Keratinocyte (primary cell): ENCODE data around the gene TM2D1. TPM values are rescaled to one million over a fixed set of nuclear protein-coding genes. Genes with fewer than 3 reads are reported as not detected.

ENCODE experiments used
- DNase-seq: peaks from one replicate; pipeline ENCODE4 v3.0.0-alpha.2; 2011; ENCODE audit warnings: low read depth, missing footprints, low spot score
- FAIRE-seq: peaks from 2 replicates; lab custom pipeline; 2011; peaks lifted over from hg19 to GRCh38; lab: Jason Lieb, UNC
- H2AFZ ChIP-seq: 2 replicates; pipeline ENCODE4 v1.6.0; 2012; ENCODE audit warnings: low read length, control low read depth, inconsistent platforms; ENCODE audit not compliant: control insufficient read depth
- H3K27ac ChIP-seq: 2 replicates; pipeline ENCODE4 v1.5.1; 2011; ENCODE audit warnings: low read length; ENCODE audit not compliant: control insufficient read depth, insufficient read depth
- H3K27me3 ChIP-seq: 3 replicates; pipeline ENCODE4 v1.6.0; 2011; ENCODE audit warnings: low read length; ENCODE audit not compliant: control insufficient read depth, insufficient read depth; ENCODE audit errors: extremely low read depth
- H3K36me3 ChIP-seq, 2 experiments: 2 replicates in 1 of 2; 3 replicates in 1 of 2; pipeline ENCODE4 v1.5.1; 2011; ENCODE audit warnings: low read length in 2 of 2, mild to moderate bottlenecking in 1 of 2; ENCODE audit not compliant: control insufficient read depth in 2 of 2, insufficient read depth in 2 of 2; ENCODE audit errors: extremely low read depth in 1 of 2
- H3K4me1 ChIP-seq: 3 replicates; pipeline ENCODE4 v1.5.1; 2011; ENCODE audit warnings: low read length; ENCODE audit not compliant: control insufficient read depth, insufficient read depth; ENCODE audit errors: extremely low read depth
- H3K4me2 ChIP-seq: 3 replicates; pipeline ENCODE4 v1.6.0; 2011; ENCODE audit warnings: low read depth, low read length; ENCODE audit not compliant: control insufficient read depth, insufficient read depth; ENCODE audit errors: extremely low read depth
- H3K4me3 ChIP-seq, 3 experiments: fragments of 200-600 bp in 1 of 3; sonication (generic) in 1 of 3; 2 replicates in 2 of 3; 3 replicates in 1 of 3; pipeline ENCODE4 v1.5.1; 2011 to 2016; ENCODE audit warnings: low read length in 3 of 3, mild to moderate bottlenecking in 3 of 3, control low read depth in 2 of 3, inconsistent platforms in 1 of 3, low read depth in 1 of 3, mixed read lengths in 1 of 3, mixed run types in 1 of 3, moderate library complexity in 1 of 3; ENCODE audit not compliant: control insufficient read depth in 2 of 3, insufficient read depth in 2 of 3; ENCODE audit errors: extremely low read depth in 1 of 3
- H3K79me2 ChIP-seq: 2 replicates; pipeline ENCODE4 v1.6.0; 2012; ENCODE audit warnings: low read length; ENCODE audit not compliant: control insufficient read depth, insufficient read depth
- H3K9ac ChIP-seq: 3 replicates; pipeline ENCODE4 v1.6.0; 2011; ENCODE audit warnings: low read length; ENCODE audit not compliant: control insufficient read depth, insufficient read depth; ENCODE audit errors: extremely low read depth
- H3K9me1 ChIP-seq: 3 replicates; pipeline ENCODE4 v1.6.0; 2011; ENCODE audit warnings: low read length; ENCODE audit not compliant: control insufficient read depth, insufficient read depth; ENCODE audit errors: extremely low read depth
- H3K9me3 ChIP-seq: 2 replicates; pipeline ENCODE4 v1.5.1; 2012; ENCODE audit warnings: low read depth, low read length; ENCODE audit not compliant: control insufficient read depth
- H4K20me1 ChIP-seq: 3 replicates; pipeline ENCODE4 v1.6.0; 2011; ENCODE audit warnings: low read length; ENCODE audit not compliant: control insufficient read depth, insufficient read depth; ENCODE audit errors: extremely low read depth
- EZH2 ChIP-seq: IDR thresholded peaks from one replicate; pipeline ENCODE4 v1.6.1; 2012; ENCODE audit warnings: inconsistent platforms, mild to moderate bottlenecking, low read length, moderate library complexity
- dilution Hi-C: fragments of 300-500 bp; cut with MboI; formaldehyde crosslinking; loops from one replicate; pipeline ENCODE4 v1.7.0; 2020; ENCODE audit warnings: low sequenced_read_pairs; ENCODE audit not compliant: extremely low pct_ligation_motif_present
- polyA plus RNA-seq, 5 experiments: library from polyadenylated mRNA; depleted of rRNA in 3 of 5; stranded (reverse) in 3 of 5; stranded (forward) in 1 of 5; unstranded in 1 of 5; fragments of >200 nt; gene quantifications; 1 replicate in 1 of 5; 2 replicates in 3 of 5; 3 replicates in 1 of 5; pipeline versions ENCODE4 v1.2.1 to v1.2.3, GENCODE V29; 2011 to 2012; ENCODE audit warnings: missing spikeins in 2 of 5, low read depth in 1 of 5, low replicate concordance in 1 of 5
- TF ChIP-seq, protein P1 (sequence below), 3 experiments: IDR thresholded peaks in 1 of 3; conservative IDR thresholded peaks in 1 of 3; optimal IDR thresholded peaks in 1 of 3; 2 replicates in 2 of 3; 3 replicates in 1 of 3; pipeline versions ENCODE3 to v1.5.1; 2011; ENCODE audit warnings: low read length in 3 of 3, mild to moderate bottlenecking in 3 of 3, moderate library complexity in 2 of 3, control low read depth in 1 of 3, inconsistent platforms in 1 of 3; ENCODE audit not compliant: insufficient read depth in 2 of 3; ENCODE audit errors: extremely low read depth in 1 of 3

Gene TM2D1
- polyA plus RNA-seq, 1 donor (not counting 4 experiments of a cell fraction or from before 2014, with no cell fraction given), result 70.2 TPM

DNA sequence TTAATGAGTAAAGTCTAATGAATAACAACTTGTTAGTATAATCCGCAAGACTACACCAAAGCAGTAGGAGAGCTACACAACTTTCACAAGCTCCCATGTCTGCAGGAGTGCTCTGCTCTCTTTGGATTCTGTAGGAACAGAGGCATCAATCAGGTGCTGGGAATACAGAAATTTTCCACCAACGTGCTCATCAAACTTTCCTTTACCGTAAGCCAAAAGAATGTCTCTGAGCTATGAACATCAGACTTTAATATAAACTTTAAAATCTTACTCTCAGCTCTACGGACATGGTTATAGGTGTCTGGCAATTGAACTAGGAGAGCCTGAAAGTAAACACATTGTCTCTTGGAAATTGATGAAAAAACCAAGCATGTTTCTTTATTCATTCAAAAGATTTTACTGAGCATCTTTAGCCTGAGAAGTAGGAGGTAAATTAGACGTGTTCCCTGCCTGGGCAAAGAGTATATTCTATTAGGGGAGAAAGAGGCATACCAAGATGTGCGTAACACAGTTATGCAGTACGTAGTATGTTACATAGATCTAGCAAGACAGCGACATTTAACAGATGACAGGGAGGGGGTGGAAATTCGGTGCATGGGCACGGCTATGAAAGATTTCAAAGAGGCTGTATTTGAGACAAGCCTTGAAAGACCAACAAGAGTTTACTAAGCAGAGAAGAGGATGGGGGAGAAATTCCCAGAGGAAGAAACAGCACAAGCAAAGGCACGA, 85.2 kb downstream of the TM2D1 start:
- no peak for FAIRE-seq
- Histone ChIP-seq H3K36me3 (no peaks in the 10 kb centered on the region), H3K4me3 (no peak overlapping the region), H4K20me1 (no peaks in the 10 kb centered on the region), H3K9me1 (no peaks in the 10 kb centered on the region), H3K9ac (no peak overlapping the region), H3K27ac (no peak overlapping the region), H3K4me1 (peaks cover 13% of the 10 kb centered on the region), H3K4me2 (no peak overlapping the region), H3K27me3 (no peaks in the 10 kb centered on the region), H3K79me2 (no peaks in the 10 kb centered on the region), H2AFZ (no peak overlapping the region), H3K9me3 (no peaks in the 10 kb centered on the region)
- dilution Hi-C loops, result no loop called here
- TF ChIP-seq, protein P1, sequence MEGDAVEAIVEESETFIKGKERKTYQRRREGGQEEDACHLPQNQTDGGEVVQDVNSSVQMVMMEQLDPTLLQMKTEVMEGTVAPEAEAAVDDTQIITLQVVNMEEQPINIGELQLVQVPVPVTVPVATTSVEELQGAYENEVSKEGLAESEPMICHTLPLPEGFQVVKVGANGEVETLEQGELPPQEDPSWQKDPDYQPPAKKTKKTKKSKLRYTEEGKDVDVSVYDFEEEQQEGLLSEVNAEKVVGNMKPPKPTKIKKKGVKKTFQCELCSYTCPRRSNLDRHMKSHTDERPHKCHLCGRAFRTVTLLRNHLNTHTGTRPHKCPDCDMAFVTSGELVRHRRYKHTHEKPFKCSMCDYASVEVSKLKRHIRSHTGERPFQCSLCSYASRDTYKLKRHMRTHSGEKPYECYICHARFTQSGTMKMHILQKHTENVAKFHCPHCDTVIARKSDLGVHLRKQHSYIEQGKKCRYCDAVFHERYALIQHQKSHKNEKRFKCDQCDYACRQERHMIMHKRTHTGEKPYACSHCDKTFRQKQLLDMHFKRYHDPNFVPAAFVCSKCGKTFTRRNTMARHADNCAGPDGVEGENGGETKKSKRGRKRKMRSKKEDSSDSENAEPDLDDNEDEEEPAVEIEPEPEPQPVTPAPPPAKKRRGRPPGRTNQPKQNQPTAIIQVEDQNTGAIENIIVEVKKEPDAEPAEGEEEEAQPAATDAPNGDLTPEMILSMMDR (optimal IDR thresholded peaks at IDR 0.05 in 1 of 3, IDR thresholded peaks at IDR 0.05 in 1 of 3, conservative IDR thresholded peaks at IDR 0.05 in 1 of 3; ENCODE audit: extremely low read depth in 1 of 3, insufficient read depth in 2 of 3, low read length in 3 of 3), result no peak
- no peak for TF ChIP-seq EZH2
- DNase-seq, result no peak

DNA sequence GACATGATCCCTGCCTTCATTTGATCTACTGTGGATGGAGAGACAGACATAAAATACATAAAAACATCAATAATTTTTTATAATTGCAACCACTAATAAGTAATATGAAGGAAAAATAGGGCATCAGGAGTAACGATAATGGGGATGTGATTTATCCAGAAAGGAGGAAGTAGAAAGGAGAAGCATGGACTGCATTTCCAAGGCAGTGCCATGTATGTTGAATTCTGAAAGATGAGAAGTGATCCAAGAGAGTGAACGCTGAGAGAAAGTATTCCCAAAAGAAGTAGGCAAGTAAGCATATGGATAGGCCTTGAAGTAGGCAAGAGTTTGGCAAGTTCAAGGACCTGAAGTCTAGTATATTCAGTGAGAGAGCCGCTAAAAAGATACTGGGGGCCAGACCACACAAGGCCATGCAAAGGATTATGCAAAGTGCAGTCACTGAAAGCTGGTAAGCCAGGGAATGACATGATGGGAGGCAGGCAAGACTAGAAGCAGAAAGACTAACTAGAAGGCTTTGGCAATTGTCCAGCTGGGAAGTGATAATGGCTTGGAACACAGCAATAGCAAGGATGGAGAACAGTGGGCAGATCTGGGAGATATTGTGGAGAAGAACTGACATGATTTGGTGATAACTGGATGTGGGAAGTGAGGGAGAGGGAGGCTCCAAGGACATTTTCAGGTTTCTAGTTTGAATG, 85.9 kb downstream of the TM2D1 start:
- FAIRE-seq (no peak), DNase-seq (no peak)
- dilution Hi-C loops, result no loop called here
- no peak overlapping the region for H3K4me3 ChIP-seq
- no peak overlapping the region for H3K27ac ChIP-seq
- H3K27me3 ChIP-seq, result no peaks in the 10 kb centered on the region
- TF ChIP-seq EZH2, result no peak
- TF ChIP-seq, protein P1 (optimal IDR thresholded peaks at IDR 0.05 in 1 of 3, IDR thresholded peaks at IDR 0.05 in 1 of 3, conservative IDR thresholded peaks at IDR 0.05 in 1 of 3; ENCODE audit: extremely low read depth in 1 of 3, insufficient read depth in 2 of 3, low read length in 3 of 3), result no peak
- H3K9me3 ChIP-seq, result no peaks in the 10 kb centered on the region
- no peak overlapping the region for H2AFZ ChIP-seq
- peaks cover 13% of the 10 kb centered on the region for H3K4me1 ChIP-seq
- no peaks in the 10 kb centered on the region for H3K9me1 ChIP-seq
- H3K36me3 ChIP-seq, result no peaks in the 10 kb centered on the region
- no peaks in the 10 kb centered on the region for H3K79me2 ChIP-seq
- no peaks in the 10 kb centered on the region for H4K20me1 ChIP-seq
- H3K9ac ChIP-seq, result no peak overlapping the region
- H3K4me2 ChIP-seq, result no peak overlapping the region
